ENCODE data around the gene FRMD6.

DNA sequence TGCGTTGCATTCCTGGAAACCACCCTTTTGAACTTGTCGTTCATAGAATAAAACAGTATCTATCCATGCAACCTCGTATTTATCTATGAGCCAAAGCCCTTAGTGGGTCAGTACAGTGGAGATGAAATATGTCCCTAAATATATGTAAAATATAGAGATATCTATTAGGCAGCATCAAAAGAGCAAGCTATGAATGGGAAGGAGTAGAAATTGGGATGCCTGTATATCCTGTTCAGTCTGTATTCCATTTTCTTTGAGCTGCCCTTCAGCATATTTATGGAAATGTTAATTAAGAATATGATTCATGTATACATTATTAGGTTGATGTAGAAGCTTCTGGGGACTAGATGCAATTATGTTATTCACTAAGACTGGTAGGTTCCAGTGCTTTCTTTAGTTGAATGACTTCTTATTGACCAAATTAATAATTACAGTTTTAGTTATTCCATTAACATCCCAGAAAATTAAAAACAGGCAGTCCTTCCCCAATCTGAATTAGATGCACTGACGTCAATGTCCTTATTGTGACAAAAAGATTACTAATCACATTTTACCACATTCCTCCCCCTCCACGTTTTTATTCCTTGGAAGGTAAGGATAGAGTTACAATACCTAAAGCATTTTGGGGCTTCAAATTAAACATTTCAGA is 11.9 kb upstream of the FRMD6 start:
- TF ChIP-seq GATA3 (IDR thresholded peaks at IDR 0.05; ENCODE audit: low read depth, low read length) (no peak), GATA2 (IDR thresholded peaks at IDR 0.05; ENCODE audit: low read depth, low read length) (no peak)
